ENCODE data around the gene PKMYT1. TPM values are rescaled to one million over a fixed set of nuclear protein-coding genes. Genes with fewer than 3 reads are reported as not detected.
A peak's percentile ranks its signal among the peaks of the same experiment; 100 is the strongest.
"Not testable (repeated sequence)": the region's sequence is repeated elsewhere in the genome, so short reads cannot be mapped to it uniquely, and the experiment has no call there.

Gene PKMYT1
- total RNA-seq, 2 donors from 2014 or later = 76.4 to 251 TPM

GRCh38 chr16:2928796-2929195 is 51.5 kb downstream of the PKMYT1 start:
- no peak for DNase-seq (ENCODE audit: low spot score)
- Mint-ChIP-seq H3K9me3 (no peaks in the 10 kb centered on the region), H3K27ac (no peak overlapping the region), H3K27me3 (no peaks in the 10 kb centered on the region), H3K36me3 (no peaks in the 10 kb centered on the region), H3K4me3 (no peak overlapping the region), H3K4me1 (ENCODE audit: low read depth in 2 of 2) (peaks cover 14% of the 10 kb centered on the region in 2 donors)
- ATAC-seq = no peak

GRCh38 chr16:2928151-2928550 is 52.1 kb downstream of the PKMYT1 start:
- not testable (repeated sequence) for ATAC-seq; H3K27me3 Mint-ChIP-seq; H3K9me3 Mint-ChIP-seq; H3K27ac Mint-ChIP-seq; H3K36me3 Mint-ChIP-seq; H3K4me3 Mint-ChIP-seq; DNase-seq (ENCODE audit: low spot score)
- peaks cover 14% of the 10 kb centered on the region in 2 donors for H3K4me1 Mint-ChIP-seq (ENCODE audit: low read depth in 2 of 2)

GRCh38 chr16:2927010-2927646 is 53.1 kb downstream of the PKMYT1 start:
- no peaks in the 10 kb centered on the region for H3K9me3 Mint-ChIP-seq
- DNase-seq (ENCODE audit: low spot score) = peak; percentile 84
- H3K4me3 Mint-ChIP-seq = no peak overlapping the region
- peak; percentile 95 to 97 for ATAC-seq
- H3K36me3 Mint-ChIP-seq = no peaks in the 10 kb centered on the region
- H3K27ac Mint-ChIP-seq = peak overlapping the region in 1 of 2 donors; percentile 11
- peaks cover 14% of the 10 kb centered on the region in 2 donors for H3K4me1 Mint-ChIP-seq (ENCODE audit: low read depth in 2 of 2)
- H3K27me3 Mint-ChIP-seq = no peaks in the 10 kb centered on the region

- Mint-ChIP-seq H3K4me3 (no peak overlapping the region), H3K27me3 (no peaks in the 10 kb centered on the region), H3K36me3 (no peaks in the 10 kb centered on the region), H3K4me1 (ENCODE audit: low read depth in 2 of 2) (peaks cover 14% of the 10 kb centered on the region in 2 donors), H3K9me3 (no peaks in the 10 kb centered on the region), H3K27ac (no peak overlapping the region)
- ATAC-seq (no peak), DNase-seq (ENCODE audit: low spot score) (no peak)
These were observed 53.6 kb downstream of the PKMYT1 start for GRCh38 chr16:2926650-2926999.

- H3K9me3 Mint-ChIP-seq = no peaks in the 10 kb centered on the region
These were observed 54.1 kb downstream of the PKMYT1 start for GRCh38 chr16:2925951-2926649.

GRCh38 chr16:2924901-2925755 is 55.1 kb downstream of the PKMYT1 start:
- Mint-ChIP-seq H3K27ac (no peak overlapping the region), H3K4me1 (ENCODE audit: low read depth in 2 of 2) (peaks cover 14% of the 10 kb centered on the region in 2 donors), H3K4me3 (no peak overlapping the region), H3K9me3 (no peaks in the 10 kb centered on the region), H3K27me3 (no peaks in the 10 kb centered on the region), H3K36me3 (no peaks in the 10 kb centered on the region)
- ATAC-seq (no peak), DNase-seq (ENCODE audit: low spot score) (no peak)

More at GRCh38 chr16:2925951-2926649, 54.1 kb downstream of the PKMYT1 start:
- ATAC-seq = no peak
- Mint-ChIP-seq H3K27me3 (no peaks in the 10 kb centered on the region), H3K4me1 (ENCODE audit: low read depth in 2 of 2) (peaks cover 14% of the 10 kb centered on the region in 2 donors), H3K4me3 (no peak overlapping the region), H3K27ac (no peak overlapping the region), H3K36me3 (no peaks in the 10 kb centered on the region)
- no peak for DNase-seq (ENCODE audit: low spot score)

GRCh38 chr16:2923481-2923880 is 56.8 kb downstream of the PKMYT1 start:
- Mint-ChIP-seq H3K4me1 (ENCODE audit: low read depth in 2 of 2) (peaks cover 18 to 20% of the 10 kb centered on the region in 2 donors), H3K27me3 (no peaks in the 10 kb centered on the region), H3K9me3 (no peaks in the 10 kb centered on the region), H3K36me3 (no peaks in the 10 kb centered on the region), H3K27ac (no peak overlapping the region), H3K4me3 (no peak overlapping the region)
- DNase-seq (ENCODE audit: low spot score) = no peak
- no peak for ATAC-seq

Other genes with a start within 250 kb of the PKMYT1 start
- 1,000 to 10,000 TPM in 1 of 2 donors, 100 to 1,000 TPM in 1; 569 to 1,109 TPM for gene SRRM2, start 227.8 kb downstream of the PKMYT1 start, total RNA-seq
- gene ELOB, start 203.2 kb downstream of the PKMYT1 start, total RNA-seq = 100 to 1,000 TPM; 196 to 201 TPM
- gene PRSS33, start 192.9 kb downstream of the PKMYT1 start, total RNA-seq = not detected
- gene PRSS41, start 182.0 kb downstream of the PKMYT1 start, total RNA-seq = not detected
- gene PRSS21, start 163.2 kb downstream of the PKMYT1 start, total RNA-seq = 10 to 100 TPM in 1 of 2 donors, under 1 TPM in 1; 0.53 to 21.5 TPM
- gene ZG16B, start 150.1 kb downstream of the PKMYT1 start, total RNA-seq = 10 to 100 TPM in 1 of 2 donors, 1 to 10 TPM in 1; 3.8 to 22.1 TPM
- gene PRSS22, start 122.3 kb downstream of the PKMYT1 start, total RNA-seq = under 1 TPM; 0.86 TPM
- gene FLYWCH2, start 97.2 kb downstream of the PKMYT1 start, total RNA-seq = 10 to 100 TPM; 21.5 to 24.7 TPM
- 10 to 100 TPM; 66.6 to 85.7 TPM for gene FLYWCH1, start 68.5 kb downstream of the PKMYT1 start, total RNA-seq
- gene KREMEN2, start 16.2 kb downstream of the PKMYT1 start, total RNA-seq = not detected
- 10 to 100 TPM; 19.7 to 39.1 TPM for gene PAQR4, start 11.1 kb downstream of the PKMYT1 start, total RNA-seq
- under 1 TPM in 1 of 2 donors, not detected in 1; 0.47 TPM for gene CLDN9, start 32.5 kb upstream of the PKMYT1 start, total RNA-seq
- gene CLDN6, start 37.7 kb upstream of the PKMYT1 start, total RNA-seq = not detected
- 1 to 10 TPM; 6.4 to 6.5 TPM for gene TNFRSF12A, start 39.9 kb upstream of the PKMYT1 start, total RNA-seq
- 10 to 100 TPM; 14.3 to 18.4 TPM for gene HCFC1R1, start 43.5 kb upstream of the PKMYT1 start, total RNA-seq
- gene THOC6, start 43.6 kb upstream of the PKMYT1 start, total RNA-seq = 10 to 100 TPM; 33.6 to 58.8 TPM
- under 1 TPM; 0.50 to 0.67 TPM for gene BICDL2, start 56.5 kb upstream of the PKMYT1 start, total RNA-seq
- 10 to 100 TPM; 54.3 to 66.6 TPM for gene MMP25, start 66.1 kb upstream of the PKMYT1 start, total RNA-seq
- 1,000 to 10,000 TPM in 1 of 2 donors, 100 to 1,000 TPM in 1; 678 to 1,235 TPM for gene IL32, start 85.2 kb upstream of the PKMYT1 start, total RNA-seq
- under 1 TPM in 1 of 2 donors, not detected in 1; 0.22 TPM for gene ZSCAN10, start 118.8 kb upstream of the PKMYT1 start, total RNA-seq
- not detected for gene ZNF205, start 132.1 kb upstream of the PKMYT1 start, total RNA-seq
- gene ZNF213, start 154.6 kb upstream of the PKMYT1 start, total RNA-seq = 10 to 100 TPM in 1 of 2 donors, 1 to 10 TPM in 1; 8.5 to 11.6 TPM
- gene OR1F1, start 207.8 kb upstream of the PKMYT1 start, total RNA-seq = not detected